HG02571 (cell line): ENCODE data around the gene TMEM201.
"Not testable (repeated sequence)": the region's sequence is repeated elsewhere in the genome, so short reads cannot be mapped to it uniquely, and the experiment has no call there.

ENCODE experiments used
- ATAC-seq: cut with Tn5 transposase; IDR thresholded peaks from one replicate; pipeline ENCODE4 v1.9.1; 2021; ENCODE audit warnings: mild to moderate bottlenecking, moderate library complexity; ENCODE audit not compliant: unreplicated experiment

TMEM201 gene, protein sequence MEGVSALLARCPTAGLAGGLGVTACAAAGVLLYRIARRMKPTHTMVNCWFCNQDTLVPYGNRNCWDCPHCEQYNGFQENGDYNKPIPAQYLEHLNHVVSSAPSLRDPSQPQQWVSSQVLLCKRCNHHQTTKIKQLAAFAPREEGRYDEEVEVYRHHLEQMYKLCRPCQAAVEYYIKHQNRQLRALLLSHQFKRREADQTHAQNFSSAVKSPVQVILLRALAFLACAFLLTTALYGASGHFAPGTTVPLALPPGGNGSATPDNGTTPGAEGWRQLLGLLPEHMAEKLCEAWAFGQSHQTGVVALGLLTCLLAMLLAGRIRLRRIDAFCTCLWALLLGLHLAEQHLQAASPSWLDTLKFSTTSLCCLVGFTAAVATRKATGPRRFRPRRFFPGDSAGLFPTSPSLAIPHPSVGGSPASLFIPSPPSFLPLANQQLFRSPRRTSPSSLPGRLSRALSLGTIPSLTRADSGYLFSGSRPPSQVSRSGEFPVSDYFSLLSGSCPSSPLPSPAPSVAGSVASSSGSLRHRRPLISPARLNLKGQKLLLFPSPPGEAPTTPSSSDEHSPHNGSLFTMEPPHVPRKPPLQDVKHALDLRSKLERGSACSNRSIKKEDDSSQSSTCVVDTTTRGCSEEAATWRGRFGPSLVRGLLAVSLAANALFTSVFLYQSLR

GRCh38 chr1:9588551-9589143 lies at the start of gene TMEM201:
TSS of gene TMEM201 (plus strand) at chr1:9588911. CDS start at chr1:9588931, 20 bp downstream.
- ATAC-seq = peak; percentile 70

DNA sequence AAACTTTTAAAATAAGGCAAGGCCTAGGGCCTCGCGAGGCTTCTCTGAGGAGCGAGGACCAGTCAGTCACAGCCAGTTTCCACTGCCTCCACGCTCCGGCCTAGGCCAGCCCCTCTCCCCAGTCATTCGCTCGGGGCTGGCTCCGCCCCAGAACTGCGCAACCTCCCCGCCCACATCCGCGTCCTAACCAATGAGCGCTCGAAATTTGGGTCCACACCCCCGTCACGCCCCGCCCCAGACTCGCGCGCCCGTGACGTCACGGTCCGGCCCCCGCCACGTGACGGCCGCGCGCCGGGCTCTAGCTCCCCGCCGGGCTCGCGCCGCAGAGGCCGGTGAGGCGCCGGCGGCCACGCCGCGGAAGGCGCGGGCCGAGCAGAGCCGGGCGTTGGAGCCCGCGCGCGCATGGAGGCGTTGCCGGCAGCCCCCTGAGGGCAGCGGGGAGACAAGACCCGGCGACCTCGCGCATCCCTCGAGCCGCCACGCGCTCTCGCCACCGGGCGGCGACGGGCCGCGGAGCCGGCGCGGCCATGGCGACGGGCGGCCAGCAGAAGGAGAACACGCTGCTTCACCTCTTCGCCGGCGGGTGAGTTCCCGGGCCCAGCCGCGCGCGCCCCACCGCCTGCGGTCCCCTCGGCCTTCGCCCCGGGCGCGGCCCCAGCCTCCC lies 49.4 kb upstream of the TMEM201 start, which contains the start of gene SLC25A33:
Gene SLC25A33 (plus strand): TSS at position 301 of the 664 bp plus-strand sequence. CDS start 227 bp downstream, at position 528.
- ATAC-seq = peak; percentile 92

DNA sequence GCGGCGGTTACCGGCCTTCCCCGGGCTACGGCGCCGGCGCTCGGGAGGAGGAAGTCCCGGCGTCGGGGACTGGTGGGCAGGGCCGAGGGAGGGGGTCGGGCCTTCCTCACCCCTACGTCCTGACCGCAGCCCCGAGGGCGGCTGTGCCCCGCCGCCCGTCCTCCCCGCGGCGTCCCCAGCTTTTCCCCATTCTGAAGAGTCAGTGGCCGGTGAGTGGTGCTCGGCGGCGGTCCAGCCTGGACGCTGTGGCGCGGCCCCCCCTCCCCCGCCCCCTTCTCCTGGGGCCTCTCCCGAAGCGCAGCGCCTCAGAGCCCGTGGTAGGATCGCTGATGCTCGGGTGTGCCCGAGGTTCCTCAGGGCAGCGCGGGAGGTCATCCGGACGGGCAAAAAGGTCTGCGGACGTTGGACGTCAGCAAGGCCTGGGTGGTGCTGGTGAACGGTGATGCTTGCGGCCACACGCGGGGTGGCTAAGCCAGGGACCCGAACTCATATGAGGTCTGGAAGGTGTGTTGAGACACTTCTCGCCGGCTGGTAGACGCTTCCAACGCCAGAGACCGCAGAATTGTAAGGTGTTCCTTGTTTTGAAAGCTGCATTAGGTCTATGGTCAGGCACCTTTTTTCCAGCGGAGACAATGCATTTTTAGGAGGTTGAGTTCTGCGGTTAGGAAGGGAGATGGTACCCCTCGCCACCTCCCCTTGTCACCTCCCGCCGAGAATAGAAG lies 48.7 kb upstream of the TMEM201 start:
- ATAC-seq = peak; percentile 42

DNA sequence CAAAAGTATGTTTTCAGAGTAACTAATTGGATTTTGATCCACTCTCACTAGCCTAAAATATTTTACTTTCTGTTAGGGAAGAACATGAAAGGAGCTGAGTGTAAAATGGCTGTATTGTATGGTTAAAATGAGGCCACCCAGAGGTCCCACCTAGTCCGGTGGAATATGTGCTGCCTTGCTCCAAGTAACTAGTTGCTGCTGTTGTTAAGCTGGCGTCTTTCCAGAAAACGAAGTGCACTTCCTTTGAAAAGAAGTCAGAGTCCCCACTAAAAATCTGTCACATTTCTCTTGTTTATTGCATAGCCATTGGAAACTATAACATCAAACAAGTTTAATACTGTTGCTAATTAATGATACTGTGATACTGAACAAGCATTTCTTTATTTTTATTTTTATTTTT lies 46.3 kb upstream of the TMEM201 start:
- ATAC-seq = no peak

- no peak for ATAC-seq
These were observed 43.8 kb upstream of the TMEM201 start for GRCh38 chr1:9544926-9545325.

DNA sequence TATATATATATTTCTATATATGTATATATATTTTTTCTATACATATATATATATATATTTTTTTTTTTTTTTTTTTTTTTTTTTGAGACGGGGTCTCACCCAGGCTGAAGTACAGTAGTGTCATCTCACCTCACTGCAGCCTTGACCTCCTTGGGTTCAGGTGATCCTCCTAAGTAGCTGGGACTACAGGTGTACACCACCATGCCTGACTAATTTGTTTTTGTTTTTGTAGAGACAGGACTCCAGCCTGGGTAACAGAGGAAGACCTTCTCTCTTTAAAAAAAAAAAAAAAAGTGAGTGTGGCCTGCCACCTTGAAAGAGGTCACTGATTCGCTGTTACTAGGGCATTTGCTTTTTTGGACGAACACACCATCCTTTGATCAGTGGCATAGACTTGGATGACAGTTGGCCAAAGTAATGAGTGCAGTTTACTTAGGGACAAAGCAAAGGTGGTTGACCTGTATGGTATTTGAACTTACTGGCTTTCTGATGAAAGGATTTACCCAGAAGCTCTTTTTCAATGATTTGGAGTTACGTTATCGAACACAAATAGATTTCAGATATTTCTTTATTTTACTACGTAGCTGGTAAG lies 38.7 kb upstream of the TMEM201 start:
- ATAC-seq = no peak

DNA sequence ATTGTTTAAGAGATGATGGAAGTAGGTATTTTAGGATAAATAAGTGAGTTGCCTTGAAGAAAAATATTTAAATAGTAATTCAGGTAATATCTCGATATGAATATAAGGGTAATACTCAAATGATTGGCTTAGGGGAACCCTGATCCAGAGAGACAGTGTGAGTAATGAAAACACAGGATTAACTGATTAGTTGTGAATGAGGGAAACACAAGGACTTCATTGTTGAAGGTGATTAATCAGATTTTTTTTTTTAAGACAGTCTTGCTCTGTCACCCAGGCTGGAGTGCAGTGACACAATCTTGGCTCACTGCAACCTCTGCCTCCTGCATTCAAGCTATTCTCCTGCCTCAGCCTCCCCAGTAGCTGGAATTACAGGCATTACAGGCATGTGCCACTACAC lies 36.7 kb upstream of the TMEM201 start:
- no peak for ATAC-seq

DNA sequence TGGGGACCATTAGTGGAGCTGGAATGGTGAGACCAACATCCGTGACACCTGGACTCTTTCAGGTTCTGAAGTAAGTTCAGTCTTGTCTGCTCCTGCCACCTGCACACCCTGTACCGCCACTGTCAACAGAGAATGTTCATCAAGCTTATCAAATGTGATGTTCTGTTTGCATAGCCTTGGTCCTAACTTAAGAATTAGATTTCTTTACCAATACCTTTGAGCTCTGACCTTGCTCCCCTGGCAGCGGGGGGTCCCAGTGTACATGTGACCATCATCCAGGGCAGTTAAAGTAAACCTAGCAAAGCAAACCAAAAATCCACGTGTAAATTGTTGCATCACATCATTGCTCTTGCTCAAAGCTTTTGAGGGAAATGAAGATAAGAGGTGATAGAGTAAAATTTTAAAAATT lies 35.0 kb upstream of the TMEM201 start:
- ATAC-seq = no peak

DNA sequence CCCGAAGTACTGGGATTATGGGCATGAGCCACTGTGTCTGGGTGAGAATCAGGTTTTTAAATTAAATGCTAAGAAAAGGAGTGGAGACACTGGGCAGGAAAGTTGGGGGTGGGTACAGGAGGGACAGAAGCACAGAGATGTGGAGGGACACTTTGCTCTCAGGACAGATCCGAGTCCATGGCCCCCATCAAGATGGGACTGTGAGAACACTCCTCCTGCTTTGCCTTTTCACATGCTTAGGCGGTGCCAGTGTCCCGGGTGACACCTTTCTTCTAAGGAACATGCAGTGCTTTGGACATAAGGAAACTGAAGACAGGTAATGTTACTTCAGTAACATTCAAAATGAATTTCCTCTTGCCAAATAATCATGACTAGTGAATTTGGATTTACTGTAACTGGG lies 32.8 kb upstream of the TMEM201 start:
- ATAC-seq = no peak

- no peak for ATAC-seq
These were observed 31.1 kb upstream of the TMEM201 start for GRCh38 chr1:9557624-9558023.

GRCh38 chr1:9558271-9558945 lies 30.3 kb upstream of the TMEM201 start:
- ATAC-seq = no peak

DNA sequence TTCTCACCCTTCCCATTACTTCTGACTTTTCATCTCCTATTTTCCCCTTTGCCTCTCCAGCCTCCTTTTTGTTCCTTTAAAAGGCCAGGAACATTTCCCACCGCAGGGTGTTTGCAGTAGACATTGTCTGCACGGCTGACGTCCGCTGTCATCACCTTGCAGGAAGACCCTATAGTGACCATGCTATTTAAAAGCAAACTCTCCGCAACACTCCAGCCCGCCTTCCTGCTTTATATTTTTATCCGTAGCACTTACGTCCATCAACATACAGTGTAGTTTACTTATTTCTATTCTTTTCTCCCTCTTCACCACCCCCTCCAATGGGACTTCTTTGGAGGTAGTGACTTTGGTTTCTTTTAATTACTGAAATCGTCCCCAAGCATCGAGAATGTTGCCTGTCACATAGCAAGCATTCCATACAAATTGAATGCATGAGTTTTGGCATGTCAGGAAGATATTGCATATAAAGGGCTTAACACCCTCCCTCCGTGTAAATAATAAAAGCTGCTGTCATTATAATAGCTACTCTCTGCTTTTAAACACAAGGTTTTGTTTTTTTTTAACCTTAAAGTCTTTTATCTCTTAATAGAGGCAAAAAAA lies 29.7 kb upstream of the TMEM201 start:
- ATAC-seq = no peak

DNA sequence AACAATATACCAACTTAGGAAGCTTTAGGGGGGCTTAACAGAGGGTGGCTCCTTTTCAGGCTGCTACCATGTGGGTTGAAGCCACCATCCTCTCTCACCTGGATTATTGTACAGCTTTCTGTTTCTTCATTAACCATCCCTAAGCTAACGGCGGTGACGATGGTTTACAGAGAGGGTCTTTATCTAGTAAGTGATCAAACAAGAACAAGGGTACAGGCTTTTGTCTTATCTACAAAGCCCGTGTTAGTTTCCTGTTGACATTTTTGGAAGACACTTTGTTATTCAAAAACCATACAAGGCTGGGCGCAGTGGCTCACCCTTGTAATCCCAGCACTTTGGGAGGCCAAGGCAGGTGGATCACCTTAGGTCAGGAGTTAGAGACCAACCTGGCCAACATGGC lies 29.0 kb upstream of the TMEM201 start:
- ATAC-seq = no peak

- ATAC-seq = not testable (repeated sequence)
These were observed 28.6 kb upstream of the TMEM201 start for GRCh38 chr1:9560090-9560489.

DNA sequence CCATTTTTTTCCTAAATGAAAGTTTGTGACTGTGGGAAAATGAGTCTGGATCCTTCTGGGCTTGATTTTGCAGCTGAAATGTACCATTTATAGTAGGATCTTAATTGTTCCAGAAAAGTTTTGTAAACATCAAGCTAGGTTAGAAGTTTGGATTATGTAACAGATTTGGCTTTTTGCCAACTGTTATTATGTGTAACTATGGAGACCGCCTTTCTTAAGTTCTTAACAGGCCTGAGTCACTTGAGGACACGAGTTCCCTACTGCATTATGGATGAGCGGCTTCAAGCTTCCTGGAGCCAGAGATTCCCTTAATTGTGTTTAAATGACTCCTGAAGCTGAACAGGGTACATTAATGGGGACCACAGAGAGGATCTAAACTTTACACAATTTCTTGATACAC lies 27.3 kb upstream of the TMEM201 start:
- ATAC-seq = no peak

DNA sequence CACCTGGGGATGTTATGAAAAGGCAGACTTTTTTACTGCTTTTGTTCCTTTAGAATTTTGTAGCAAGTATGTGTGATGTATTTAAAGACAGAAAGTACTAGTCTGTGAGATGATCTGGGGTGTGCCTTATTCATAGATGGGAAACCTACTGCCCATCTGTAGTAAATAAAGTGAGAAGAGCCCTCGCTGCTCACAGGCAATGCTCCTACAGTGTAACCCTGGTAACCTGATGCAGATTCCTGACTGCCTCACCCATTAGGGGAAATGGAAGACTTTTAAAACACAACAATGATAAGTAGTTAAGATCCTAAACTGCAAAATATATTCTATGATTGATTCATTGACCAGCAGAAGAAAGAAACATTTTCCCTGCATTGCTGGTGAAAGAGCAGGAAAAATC lies 19.4 kb upstream of the TMEM201 start:
- ATAC-seq = no peak

DNA sequence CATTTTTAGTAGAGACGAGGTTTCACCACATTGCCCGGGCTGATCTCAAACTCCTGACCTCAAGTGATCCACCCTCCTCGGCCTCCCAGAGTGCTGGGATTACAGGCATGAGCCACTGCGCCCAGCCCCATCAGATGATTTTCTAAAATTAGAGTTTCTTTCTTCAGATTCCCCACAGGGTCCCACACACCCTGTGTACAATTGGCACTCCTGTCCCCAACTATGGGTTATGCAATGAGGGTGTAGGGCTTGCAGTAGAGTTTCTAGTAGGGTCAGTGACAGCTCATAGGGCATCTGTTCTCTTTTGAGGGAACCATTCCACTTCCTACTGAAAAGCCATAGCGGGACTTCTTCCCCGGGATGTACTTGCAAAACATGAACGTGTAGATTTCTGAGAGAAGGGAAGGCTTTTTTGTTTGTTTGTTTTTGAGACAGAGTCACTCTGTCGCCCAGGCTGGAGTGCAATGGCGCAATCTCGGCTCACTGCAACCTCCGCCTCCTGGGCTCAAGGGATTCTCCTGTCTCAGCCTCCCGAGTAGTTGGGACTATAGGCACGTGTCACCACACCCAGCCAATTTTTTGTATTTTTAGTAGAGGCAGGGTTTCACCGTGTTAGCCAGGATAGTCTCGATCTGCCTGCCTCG lies 17.7 kb upstream of the TMEM201 start:
- ATAC-seq = not testable (repeated sequence)

DNA sequence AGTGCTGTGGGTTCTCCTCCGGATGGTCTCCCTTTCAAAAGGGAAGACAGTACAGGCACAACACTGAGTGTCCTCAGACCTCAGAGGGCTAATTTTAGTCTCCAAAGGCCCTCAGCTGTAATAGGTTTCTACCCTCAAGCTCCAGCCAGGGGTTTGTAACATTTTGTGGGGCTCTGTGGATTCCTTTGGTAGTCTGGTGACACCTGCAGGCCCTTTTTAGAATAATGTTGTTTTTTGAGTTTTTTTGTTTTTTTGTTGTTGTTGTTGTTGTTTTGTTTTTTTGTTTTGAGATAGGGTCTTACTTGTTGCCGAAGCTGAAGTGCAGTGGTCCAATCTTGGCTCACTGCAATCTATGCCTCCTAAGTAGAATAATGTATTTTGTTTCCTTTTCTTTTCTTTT lies 15.0 kb upstream of the TMEM201 start:
- no peak for ATAC-seq

GRCh38 chr1:9575486-9575885 lies 13.2 kb upstream of the TMEM201 start:
- no peak for ATAC-seq
